H1 (cell line): ENCODE measurements around the gene FAM184B. TPM values are rescaled to one million over a fixed set of nuclear protein-coding genes. Genes with fewer than 3 reads are reported as not detected.

Experiments used
- ASH2L ChIP-seq: fragments of 200-600, 300-600 bp; sonication (generic); IDR thresholded peaks from one replicate; pipeline ENCODE4 v1.7.1; 2017; ENCODE audit warnings: low read length
- CEBPB ChIP-seq: IDR thresholded peaks from 2 replicates; pipeline ENCODE4 v1.6.1; 2012; ENCODE audit warnings: low read depth, low read length
- CHD2 ChIP-seq: IDR thresholded peaks from 2 replicates; pipeline ENCODE4 v1.6.1; 2012; ENCODE audit warnings: low read length, improper control_type of control experiment
- EGR1 ChIP-seq: IDR thresholded peaks from 2 replicates; pipeline ENCODE4 v1.6.1; 2011; ENCODE audit warnings: low read depth, low read length, borderline replicate concordance
- MAFK ChIP-seq: IDR thresholded peaks from 2 replicates; pipeline ENCODE4 v1.6.1; 2012; ENCODE audit warnings: low read depth, mild to moderate bottlenecking, improper control_type of control experiment, low read length
- NANOG ChIP-seq: IDR thresholded peaks from 2 replicates; pipeline ENCODE4 v1.6.1; 2011; ENCODE audit warnings: low read length, low read depth, mild to moderate bottlenecking, inconsistent platforms; ENCODE audit not compliant: insufficient read depth, poor library complexity, severe bottlenecking
- SP1 ChIP-seq: IDR thresholded peaks from 2 replicates; pipeline ENCODE4 v1.6.1; 2011; ENCODE audit warnings: low read depth, low read length
- polyA plus RNA-seq, 7 experiments: library from polyadenylated mRNA; depleted of rRNA in 3 of 7; stranded (reverse) in 5 of 7; unstranded in 2 of 7; fragments of >200 nt in 5 of 7; fragments of 200-250 nt in 2 of 7; gene quantifications; 1 replicate in 5 of 7; 2 replicates in 1 of 7; 4 replicates in 1 of 7; pipeline versions ENCODE4 v1.2.1 to v1.2.3, GENCODE V29; 2011 to 2013; ENCODE audit warnings: missing spikeins in 2 of 7, mixed read lengths in 2 of 7
- total RNA-seq: library from RNA; stranded (reverse); fragmentation: NEBNext Ultra II Directional; extraction: Animal tissue kit (Norgen Biotek cat#: 25700); gene quantifications from 2 replicates; pipeline ENCODE4 v1.2.1, GENCODE V29; 2021

Gene FAM184B
- total and polyA plus RNA-seq, 2 of the 8 experiments (the other 6 are each of a cell fraction or from before 2014, with no cell fraction given) = 0.05 to 0.39 TPM

- TF ChIP-seq EGR1 (no peak), MAFK (no peak), NANOG (no peak), SP1 (no peak), CEBPB (no peak), CHD2 (no peak), ASH2L (no peak)
These were observed 116.7 kb downstream of the FAM184B start (continued) for GRCh38 chr4:17664755-17665154.
